Suprapubic skin (tissue), 4 donors: ENCODE measurements around the gene NOP14.

Experiments
- CTCF ChIP-seq, 2 donors: fragments of 200-600 bp in 1 of 2; fragments of 450-650 bp in 1 of 2; sonication (generic) in 1 of 2; IDR thresholded peaks; one replicate each; pipeline ENCODE4 v1.5.1; 2016 to 2019; ENCODE audit warnings: antibody characterized with exemption in 2 of 2, mild to moderate bottlenecking in 1 of 2, moderate library complexity in 1 of 2
- EP300 ChIP-seq: sonication (generic); formaldehyde crosslinking; IDR thresholded peaks from one replicate; pipeline ENCODE4 v1.6.1; 2017; ENCODE audit warnings: antibody characterized with exemption
- POLR2A ChIP-seq, 2 donors: fragments of 450-650 bp; IDR thresholded peaks; one replicate each; pipeline ENCODE4 v1.6.1; 2017; ENCODE audit warnings: antibody characterized with exemption in 2 of 2, mild to moderate bottlenecking in 2 of 2, moderate library complexity in 2 of 2
- POLR2AphosphoS5 ChIP-seq, 3 donors: sonication (generic); formaldehyde crosslinking; IDR thresholded peaks; one replicate each; pipeline ENCODE4 v1.6.1; 2017; ENCODE audit warnings: antibody characterized with exemption in 3 of 3

- TF ChIP-seq POLR2A (IDR thresholded peaks at IDR 0.05), result no peak
- no peak for TF ChIP-seq CTCF (IDR thresholded peaks at IDR 0.05)
- TF ChIP-seq POLR2AphosphoS5 (IDR thresholded peaks at IDR 0.05), result no peak
- no peak for TF ChIP-seq EP300
Observed at GRCh38 chr4:2927696-2928075, 35.5 kb downstream of the NOP14 start.
